K562 (cell line): ENCODE results near the gene MKRN1. TPM values are rescaled to one million over a fixed set of nuclear protein-coding genes. Genes with fewer than 3 reads are reported as not detected.

ENCODE experiments used
- ATAC-seq: fragments of 200-7000 bp; cut with Tn5 transposase; 3 replicates; pipeline ENCODE4 v1.9.1; 2020; ENCODE audit warnings: moderate library complexity
- BruUV-seq: library from RNA; stranded (reverse); fragments of 400-500 nt; replicated peaks from 2 replicates; lab custom pipeline; 2021; lab: Mats Ljungman, UMichigan
- CTCF ChIA-PET: fragments of 300-600 bp; formaldehyde crosslinking; extraction: SDS; loops from one replicate; lab custom pipeline; 2021; ENCODE audit warnings: low intra/inter-chr PET ratio; lab: Yijun Ruan, JAX
- POLR2A ChIA-PET: fragments of 300-600, 350-650 bp; sonication (Branson Sonifier 250); formaldehyde crosslinking; extraction: SDS; loops from one replicate; lab custom pipeline; 2021; ENCODE audit warnings: antibody characterized with exemption, inconsistent platforms; lab: Yijun Ruan, JAX
- DNase-seq, 4 experiments: peaks; one replicate each; pipeline versions ENCODE4 v3.0.0 to v3.0.0-alpha.2; 2011 to 2018; ENCODE audit warnings: low spot score in 3 of 4, mixed read lengths in 3 of 4; ENCODE audit errors: extremely low read depth in 1 of 4
- FAIRE-seq: peaks from 2 replicates; lab custom pipeline; 2011; peaks lifted over from hg19 to GRCh38; lab: Jason Lieb, UNC
- H2AFZ ChIP-seq: 2 replicates; pipeline ENCODE4 v1.6.0; 2011; ENCODE audit warnings: low read depth, low read length, control low read depth, inconsistent platforms
- H3K27ac ChIP-seq: fragments of 200-600 bp; 3 replicates; pipeline ENCODE4 v1.8.0; 2011; ENCODE audit warnings: low read depth, mild to moderate bottlenecking, control low read depth, inconsistent platforms, low read length, moderate library complexity, mixed read lengths; ENCODE audit errors: extremely low read depth
- H3K27me3 ChIP-seq, 2 experiments: fragments of 300-600 bp in 1 of 2; 2 replicates in 1 of 2; 3 replicates in 1 of 2; pipeline versions ENCODE4 v1.6.0 to v1.8.0; 2011; ENCODE audit warnings: inconsistent platforms in 2 of 2, low read length in 2 of 2, mild to moderate bottlenecking in 1 of 2, mixed read lengths in 1 of 2, moderate library complexity in 1 of 2; ENCODE audit not compliant: control insufficient read depth in 2 of 2, insufficient read depth in 2 of 2
- H3K36me3 ChIP-seq: fragments of 300-600 bp; 3 replicates; pipeline ENCODE4 v1.8.0; 2011; ENCODE audit warnings: mild to moderate bottlenecking, low read length, inconsistent platforms; ENCODE audit not compliant: control insufficient read depth, insufficient read depth
- H3K4me1 ChIP-seq, 2 experiments: fragments of 200-600 bp in 1 of 2; replicated peaks in 1 of 2; 2 replicates in 1 of 2; 3 replicates in 1 of 2; pipeline versions ENCODE4 v1.5.1 to v1.8.0; 2011; ENCODE audit warnings: inconsistent platforms in 2 of 2, low read length in 2 of 2, mild to moderate bottlenecking in 1 of 2, mixed read lengths in 1 of 2, moderate library complexity in 1 of 2; ENCODE audit not compliant: control insufficient read depth in 2 of 2, insufficient read depth in 2 of 2
- H3K4me2 ChIP-seq: 2 replicates; pipeline ENCODE4 v1.6.1; 2011; ENCODE audit warnings: low read length, control low read depth, inconsistent platforms, mixed read lengths; ENCODE audit not compliant: insufficient read depth
- H3K4me3 ChIP-seq: fragments of 200-600 bp; sonication (generic), shearing (Covaris generic); 2 replicates; pipeline ENCODE4 v1.5.1; 2016; ENCODE audit warnings: control low read depth, inconsistent platforms
- H3K79me2 ChIP-seq: fragments of 200-600 bp; 3 replicates; pipeline ENCODE4 v1.8.0; 2011; ENCODE audit warnings: low read length, inconsistent platforms; ENCODE audit not compliant: control insufficient read depth, insufficient read depth
- H3K9ac ChIP-seq, 2 experiments: 2 replicates each; pipeline versions ENCODE4 v1.6.0 to v1.6.1; 2011; ENCODE audit warnings: low read depth in 2 of 2, low read length in 2 of 2, control low read depth in 1 of 2, inconsistent platforms in 1 of 2, mild to moderate bottlenecking in 1 of 2, mixed read lengths in 1 of 2; ENCODE audit not compliant: insufficient read depth in 1 of 2
- H3K9me1 ChIP-seq: one replicate; pipeline ENCODE4 v1.6.0; 2011; ENCODE audit warnings: inconsistent platforms, mild to moderate bottlenecking, low read length, moderate library complexity; ENCODE audit not compliant: control insufficient read depth, insufficient read depth
- H3K9me3 ChIP-seq: replicated peaks from 2 replicates; pipeline ENCODE4 v1.5.1; 2011; ENCODE audit warnings: low read depth, low read length, inconsistent platforms; ENCODE audit not compliant: control insufficient read depth, insufficient read depth
- H4K20me1 ChIP-seq: replicated peaks from 2 replicates; pipeline ENCODE4 v1.6.1; 2011; ENCODE audit warnings: low read length, inconsistent platforms, mixed read lengths; ENCODE audit not compliant: control insufficient read depth, insufficient read depth
- ETS1 ChIP-seq: conservative IDR thresholded peaks from 2 replicates; pipeline ENCODE4 v1.6.1; 2011; ENCODE audit warnings: low read depth, mild to moderate bottlenecking, low read length; ENCODE audit not compliant: control insufficient read depth
- FOXA3 ChIP-seq, 2 experiments: fragments of 450-650 bp in 1 of 2; sonication (generic) in 1 of 2; formaldehyde crosslinking; IDR thresholded peaks in 1 of 2; conservative IDR thresholded peaks in 1 of 2; 2 replicates each; pipeline versions ENCODE4 v1.4.0 to v1.8.0; 2020 to 2022; ENCODE audit warnings: mild to moderate bottlenecking in 2 of 2, missing genetic modification reagents in 1 of 2
- MAFK ChIP-seq: IDR thresholded peaks from 2 replicates; pipeline ENCODE4 v1.6.1; 2011; ENCODE audit warnings: low read length, improper control_type of control experiment
- POLR2A ChIP-seq: fragments of 450-650 bp; conservative IDR thresholded peaks from 2 replicates; pipeline ENCODE4 v1.6.1; 2016
- SPI1 ChIP-seq: IDR thresholded peaks from 2 replicates; pipeline ENCODE4 v1.6.1; 2011; ENCODE audit warnings: low read depth, low read length, control low read depth, borderline replicate concordance
- TBL1XR1 ChIP-seq, 2 experiments: IDR thresholded peaks; 2 replicates each; pipeline ENCODE4 v1.6.1; 2012; ENCODE audit warnings: improper control_type of control experiment in 2 of 2, low read length in 2 of 2, mild to moderate bottlenecking in 1 of 2
- THRB ChIP-seq: fragments of 450-650 bp; formaldehyde crosslinking; conservative IDR thresholded peaks from 2 replicates; pipeline ENCODE4 v1.4.0; 2022; ENCODE audit warnings: mild to moderate bottlenecking, missing genetic modification characterization
- ZBTB26 ChIP-seq: fragments of 450-650 bp; formaldehyde crosslinking; IDR thresholded peaks from 2 replicates; pipeline ENCODE4 v1.4.0; 2022; ENCODE audit warnings: missing genetic modification characterization
- ZNF24 ChIP-seq: fragments of 450-650 bp; IDR thresholded peaks from 2 replicates; pipeline ENCODE4 v1.6.1; 2016
- WGBS: fragments of 100-300 bp; shearing (Covaris generic); methylation state at CpG from one replicate; pipeline ENCODE4 v1.1.6; 2016; ENCODE audit warnings: low coverage, mixed read lengths; ENCODE audit not compliant: insufficient coverage; ENCODE audit errors: missing lambda C conversion rate; 5-methylcytosine and 5-hydroxymethylcytosine counted together
- in situ Hi-C: fragments of 300-500 bp; cut with MboI; formaldehyde crosslinking; loops from 4 replicates; pipeline ENCODE4 v1.15.0; 2018; ENCODE audit warnings: inconsistent platforms, mixed read lengths
- intact Hi-C: fragments of 100-400 bp; cut with micrococcal nuclease; formaldehyde crosslinking; loops from 2 replicates; pipeline ENCODE4 v1.14.2; 2022
- polyA plus RNA-seq, 8 experiments: library from polyadenylated mRNA; depleted of rRNA in 4 of 8; stranded (reverse) in 5 of 8; unstranded in 3 of 8; fragments of >200 nt; fragmentation: Nextera tagmentation in 2 of 8; fragmentation: Illumina TruSeq in 1 of 8; extraction: Ambion mirVana in 2 of 8; extraction: Trizol in 1 of 8; gene quantifications; 2 replicates each; pipeline versions ENCODE4 v1.2.1 to v1.2.3, GENCODE V29; 2011 to 2014; ENCODE audit warnings: inconsistent platforms in 1 of 8, missing spikeins in 1 of 8
- total RNA-seq, 7 experiments: library from RNA; depleted of rRNA in 6 of 7; stranded (reverse); fragments of >200 nt in 6 of 7; fragmentation: Illumina TruSeq in 2 of 7; extraction: Trizol in 2 of 7; gene quantifications; 2 replicates each; pipeline versions ENCODE4 v1.2.1 to v1.2.3, GENCODE V29; 2011 to 2021; ENCODE audit warnings: low replicate concordance in 1 of 7

Gene MKRN1
- total and polyA plus RNA-seq, 9 of the 15 experiments (the other 6 are each of a cell fraction or from before 2014, with no cell fraction given): 30.5 to 90.3 (median 76.0) TPM

GRCh38 chr7:140454657-140455015 lies 24.7 kb downstream of the MKRN1 start:
- H2AFZ ChIP-seq: no peak overlapping the region
- no peak overlapping the region for H3K4me2 ChIP-seq
- CTCF ChIA-PET: no interaction called here
- no peaks in the 10 kb centered on the region for H3K79me2 ChIP-seq
- H4K20me1 ChIP-seq: 0 out of 2 replicates have a peak, but pooled peaks cover 11% of the 10 kb centered on the region
- no peak for DNase-seq
- TF ChIP-seq FOXA3 (CRISPR knock-in tag; conservative IDR thresholded peaks at IDR 0.05 in 1 of 2, IDR thresholded peaks at IDR 0.05 in 1 of 2) (no peak), ZNF24 (no peak), THRB (CRISPR knock-in tag) (0 out of 2 replicates have a peak, but pooled peaks have one; percentile 9), POLR2A (peak; percentile 40; the same call in 1 of the 2 replicates), SPI1 (peak; percentile 29; the same call in 1 of the 2 replicates), MAFK (no peak), ZBTB26 (CRISPR knock-in tag) (0 out of 2 replicates have a peak, but pooled peaks have one; percentile 47), ETS1 (no peak), TBL1XR1 (IDR thresholded peaks at IDR 0.05; ENCODE audit: low read length in 2 of 2) (no peak)
- H3K27me3 ChIP-seq: no peaks in the 10 kb centered on the region
- in situ Hi-C loops (no loop called here), intact Hi-C loops (no loop called here)
- H3K36me3 ChIP-seq: peaks cover 72% of the 10 kb centered on the region
- H3K27ac ChIP-seq: no peak overlapping the region
- H3K9me1 ChIP-seq: no peaks in the 10 kb centered on the region
- H3K4me3 ChIP-seq: no peak overlapping the region
- POLR2A ChIA-PET: interaction anchor here (0.6 to 3.6 kb wide), 7 partner anchors 8 to 283 kb away, joined by 3 to 19 read pairs (median 4); no protein-coding TSS in a partner anchor
- FAIRE-seq: no peak
- H3K9me3 ChIP-seq: no peaks in the 10 kb centered on the region
- WGBS: 75% methylated on average over 8 of the region's 8 CpGs
- no peak for ATAC-seq
- no peaks in the 10 kb centered on the region for H3K4me1 ChIP-seq
- BruUV-seq: no TSS peak
- H3K9ac ChIP-seq: no peak overlapping the region
